SK-N-DZ (cell line): ENCODE measurements around the gene FPGS.

Experiments used
- DNase-seq: peaks from one replicate; pipeline ENCODE4 v3.0.0-alpha.2; 2015; ENCODE audit warnings: low spot score
- small RNA-seq, 2 experiments: library from RNA; depleted of rRNA; stranded (forward); fragments of <200 nt; gene quantifications; one replicate each; pipeline ENCODE3, GENCODE V24; 2014

FPGS gene

DNA sequence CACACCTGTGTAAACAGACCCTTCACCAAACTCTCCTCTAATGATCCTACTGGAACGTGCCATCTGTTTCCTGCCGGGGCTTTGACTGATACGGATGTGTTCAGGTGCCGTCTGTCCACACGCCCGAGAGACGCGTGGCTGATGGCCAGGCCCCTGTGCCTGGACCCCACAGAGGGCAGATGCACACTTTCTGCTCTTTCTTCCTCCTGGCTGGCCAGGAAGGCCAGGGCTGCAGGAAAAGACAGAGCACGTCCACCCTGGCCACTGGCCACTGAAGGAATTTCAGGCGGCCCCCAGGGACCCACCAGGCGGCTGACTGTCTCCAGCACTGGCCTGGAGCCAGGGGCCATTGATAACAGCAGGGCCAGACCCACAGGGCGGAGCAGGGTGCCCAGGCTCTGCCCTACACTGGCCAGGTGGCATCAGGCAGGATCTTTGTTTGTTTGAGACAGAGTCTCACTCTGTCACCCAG, 55.4 kb downstream of the FPGS start:
- no peak for DNase-seq

DNA sequence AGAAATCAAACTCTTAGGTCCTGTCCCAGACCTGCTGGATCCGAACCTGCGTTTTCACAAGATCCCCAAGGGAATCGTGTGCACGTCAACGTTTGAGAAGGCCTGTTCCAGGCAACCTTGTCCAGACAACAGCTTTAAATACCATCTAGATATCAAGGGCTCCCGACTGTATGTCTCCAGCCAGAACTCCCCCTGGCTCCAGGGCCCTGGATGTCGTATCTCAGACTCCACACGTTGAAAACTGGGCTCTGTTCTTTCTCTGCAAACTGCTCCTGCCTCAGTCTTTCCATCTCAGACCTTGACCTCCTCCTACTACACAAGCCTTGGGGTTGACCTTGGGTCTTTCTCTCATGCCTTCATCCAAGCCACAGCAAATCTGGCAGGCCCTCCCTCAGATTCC, 57.6 kb downstream of the FPGS start:
- DNase-seq, result no peak

DNA sequence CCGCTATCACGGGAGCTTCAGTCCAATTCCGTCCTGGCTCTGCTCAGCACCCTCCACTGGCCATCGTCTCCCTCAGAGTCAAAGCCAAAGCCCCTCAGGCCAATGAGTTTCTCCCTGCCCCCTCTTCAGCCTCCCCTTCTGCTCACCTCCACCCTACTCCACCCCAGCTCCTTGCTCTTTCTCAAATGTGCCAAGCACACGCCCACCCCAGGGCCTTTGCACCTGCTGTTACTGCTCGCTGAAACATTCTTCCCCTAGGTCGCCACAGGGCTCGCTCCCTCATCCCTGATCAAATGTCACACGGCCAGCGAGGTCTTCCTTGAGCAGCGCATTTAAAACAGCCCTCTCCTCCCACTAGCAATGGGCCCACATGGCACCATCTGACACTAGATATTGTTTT, 58.1 kb downstream of the FPGS start:
- DNase-seq, result no peak

DNA sequence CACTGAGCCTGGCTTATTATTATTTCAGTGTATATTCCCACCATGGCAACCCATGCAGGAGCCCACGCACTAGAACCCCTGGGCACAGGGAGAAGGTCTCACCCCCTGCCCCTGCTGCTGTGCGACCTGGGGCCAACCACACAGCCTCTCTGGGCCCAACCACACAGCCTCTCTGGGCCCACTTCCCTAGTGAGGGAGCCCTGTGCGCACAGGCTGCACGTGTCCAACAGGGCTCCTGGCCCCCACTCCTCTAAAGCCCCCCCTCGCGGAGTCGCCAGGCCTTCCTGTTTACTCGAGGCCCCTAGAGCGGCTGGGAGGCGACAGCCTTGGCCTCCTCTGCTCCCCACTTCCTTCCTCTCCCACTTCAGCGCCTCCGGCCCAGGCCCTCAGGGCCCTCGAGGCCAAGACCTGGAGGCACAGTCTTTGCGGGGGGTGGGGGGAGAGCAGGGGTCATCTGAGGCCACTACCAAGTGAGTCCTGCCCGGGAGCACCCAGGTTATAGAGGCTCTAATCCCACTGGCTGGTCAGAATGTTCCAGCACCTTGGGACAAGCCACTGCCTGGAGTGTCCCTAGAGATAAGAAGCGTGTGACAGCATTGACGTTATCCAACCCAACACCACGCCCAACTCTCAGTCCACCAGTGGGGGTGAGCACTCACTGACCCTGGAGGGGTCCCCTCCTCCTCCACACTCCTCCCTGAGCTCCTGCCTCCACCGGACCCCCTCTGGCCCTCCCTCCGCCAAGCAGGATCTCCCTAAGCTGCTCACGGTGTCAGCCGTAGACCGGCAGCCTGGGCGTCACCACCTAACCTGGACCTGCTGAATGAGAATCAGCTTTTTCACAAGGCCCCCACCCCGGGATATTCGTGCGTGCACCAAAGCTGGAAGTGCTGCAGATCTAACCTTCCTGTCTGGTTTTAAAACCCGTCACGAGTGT, 59.7 kb downstream of the FPGS start:
- DNase-seq, result no peak

DNA sequence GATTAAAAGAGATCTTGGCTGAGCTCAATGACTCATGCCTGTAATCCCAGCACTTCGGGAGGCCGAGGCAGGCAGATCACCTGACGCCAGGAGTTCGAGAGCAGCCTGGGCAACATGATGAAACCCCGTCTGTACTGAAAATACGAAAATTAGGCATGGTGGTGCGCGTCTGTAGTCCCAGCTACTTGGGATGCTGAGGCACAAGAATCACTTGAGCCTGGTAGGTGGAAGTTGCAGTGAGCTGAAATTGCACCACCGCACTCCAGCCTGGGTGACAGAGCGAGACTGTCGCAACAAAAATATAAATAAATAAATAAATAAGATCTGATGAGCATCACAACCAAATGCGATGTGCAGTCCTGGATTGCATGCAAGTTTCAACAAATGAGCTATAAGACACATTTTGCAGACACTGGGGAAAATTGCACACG, 60.5 kb downstream of the FPGS start:
- no peak for DNase-seq

Small RNA genes within 50 kb of the gene (small RNA-seq; reads per million reads assigned to genes)
- gene RF00019, result 0 reads per million in 2 experiments
- 0 reads per million in 2 experiments for gene RNA5SP296
